Cardiac septum (tissue), 1 donor: Measurements from ENCODE around the gene CIART. TPM values are rescaled to one million over a fixed set of nuclear protein-coding genes. Genes with fewer than 3 reads are reported as not detected.
"Not testable (repeated sequence)": the region's sequence is repeated elsewhere in the genome, so short reads cannot be mapped to it uniquely, and the experiment has no call there.

Source experiments
- DNase-seq: peaks from one replicate; pipeline ENCODE4 v3.0.0-alpha.2; 2020; ENCODE audit warnings: low spot score
- intact Hi-C: fragments of 100-400 bp; cut with DNase I; formaldehyde crosslinking; loops from one replicate; pipeline ENCODE4 v1.14.0; 2022
- total RNA-seq: library from RNA; stranded (reverse); fragmentation: NEBNext Ultra II Directional; extraction: Animal tissue kit (Norgen Biotek cat#: 25700); gene quantifications from one replicate; pipeline ENCODE4 v1.2.1, GENCODE V29; 2021
- donor health status: DM: no; HTN: no; CAD: no.

The CIART gene
- total RNA-seq, 1 donor from 2014 or later = 10.0 TPM

GRCh38 chr1:150295476-150295875, 13.1 kb downstream of the CIART start:
- DNase-seq = no peak
- intact Hi-C loops = no loop called here

GRCh38 chr1:150299716-150300115, 17.4 kb downstream of the CIART start:
- no peak for DNase-seq
- intact Hi-C loops = no loop called here

GRCh38 chr1:150302338-150302737, 20.0 kb downstream of the CIART start:
- intact Hi-C loops = no loop called here

GRCh38 chr1:150302902-150303301, 20.5 kb downstream of the CIART start:
- intact Hi-C loops = no loop called here
- no peak for DNase-seq

More at GRCh38 chr1:150302338-150302737, 20.0 kb downstream of the CIART start:
- DNase-seq = no peak

GRCh38 chr1:150308585-150308984, 26.2 kb downstream of the CIART start:
- intact Hi-C loops, DNase-seq: not testable (repeated sequence)

GRCh38 chr1:150309758-150310508, 27.6 kb downstream of the CIART start:
- DNase-seq = no peak
- intact Hi-C loops = no loop called here

- DNase-seq = no peak
- intact Hi-C loops = no loop called here
Observed at GRCh38 chr1:150311762-150312161, 29.4 kb downstream of the CIART start.

GRCh38 chr1:150314691-150315090, 32.3 kb downstream of the CIART start:
- DNase-seq = not testable (repeated sequence)

GRCh38 chr1:150320667-150320978, 38.3 kb downstream of the CIART start:
- intact Hi-C loops = loop anchor here (2.0 to 5.0 kb wide), 2 partner anchors 47 to 52 kb away; partner anchors contain the start of gene APH1A
- DNase-seq = no peak

More at GRCh38 chr1:150314691-150315090, 32.3 kb downstream of the CIART start:
- intact Hi-C loops = not testable (repeated sequence)

GRCh38 chr1:150321826-150322166, 39.4 kb downstream of the CIART start:
- no peak for DNase-seq
- intact Hi-C loops = loop anchor here (2.0 to 5.0 kb wide), 2 partner anchors 46 to 53 kb away; partner anchors contain the start of gene APH1A

GRCh38 chr1:150322310-150322709, 40.0 kb downstream of the CIART start:
- DNase-seq = no peak
- intact Hi-C loops = loop anchor here (5.0 kb wide), 1 partner anchor 45 kb away; no protein-coding TSS in a partner anchor

GRCh38 chr1:150332651-150333290, 50.4 kb downstream of the CIART start:
- DNase-seq = no peak
- intact Hi-C loops = no loop called here

Other genes starting within 250 kb of the CIART start
- gene VPS45, start 214.8 kb upstream of the CIART start, total RNA-seq = 71.6 TPM
- gene PLEKHO1, start 132.6 kb upstream of the CIART start, total RNA-seq = 88.8 TPM
- 55.3 TPM for gene ANP32E, start 46.4 kb upstream of the CIART start, total RNA-seq
- 0.51 TPM for gene CA14, start 24.8 kb upstream of the CIART start, total RNA-seq
- 57.3 TPM for gene APH1A, start 13.5 kb upstream of the CIART start, total RNA-seq
- 11.9 TPM for gene C1orf54, start 9.8 kb upstream of the CIART start, total RNA-seq
- gene MRPS21, start 11.3 kb downstream of the CIART start, total RNA-seq = 67.8 TPM
- gene PRPF3, start 39.0 kb downstream of the CIART start, total RNA-seq = 24.5 TPM
- 23.5 TPM for gene RPRD2, start 81.6 kb downstream of the CIART start, total RNA-seq
- gene TARS2, start 204.9 kb downstream of the CIART start, total RNA-seq = 30.7 TPM
- gene ECM1, start 225.6 kb downstream of the CIART start, total RNA-seq = 14.5 TPM
- 0.46 TPM for gene FALEC, start 233.2 kb downstream of the CIART start, total RNA-seq